Measurements from ENCODE around the gene DICER1.
"Not testable (repeated sequence)": the region's sequence is repeated elsewhere in the genome, so short reads cannot be mapped to it uniquely, and the experiment has no call there.

DICER1 gene

GRCh38 chr14:95185767-95186392 is 28.6 kb upstream of the DICER1 start:
- DNase-seq (ENCODE audit: low read depth in 2 of 2): no peak

- DNase-seq (ENCODE audit: low read depth in 2 of 2): no peak
These were observed 27.9 kb upstream of the DICER1 start for GRCh38 chr14:95185033-95185766.

GRCh38 chr14:95184413-95184790 is 27.1 kb upstream of the DICER1 start:
- no peak for DNase-seq (ENCODE audit: low read depth in 2 of 2)

GRCh38 chr14:95183532-95184412 is 26.4 kb upstream of the DICER1 start:
- DNase-seq (ENCODE audit: low read depth in 2 of 2): no peak

- no peak for DNase-seq (ENCODE audit: low read depth in 2 of 2)
These were observed 25.8 kb upstream of the DICER1 start for GRCh38 chr14:95183082-95183481.

GRCh38 chr14:95182379-95182778 is 25.1 kb upstream of the DICER1 start:
- no peak for DNase-seq (ENCODE audit: low read depth in 2 of 2)

- DNase-seq (ENCODE audit: low read depth in 2 of 2): no peak
These were observed 23.8 kb upstream of the DICER1 start for GRCh38 chr14:95180966-95181741.

GRCh38 chr14:95175670-95176069 is 18.3 kb upstream of the DICER1 start:
- not testable (repeated sequence) for DNase-seq (ENCODE audit: low read depth in 2 of 2)

- DNase-seq (ENCODE audit: low read depth in 2 of 2): no peak
These were observed 17.0 kb upstream of the DICER1 start for GRCh38 chr14:95174184-95174792.

GRCh38 chr14:95173518-95173917 is 16.2 kb upstream of the DICER1 start:
- no peak for DNase-seq (ENCODE audit: low read depth in 2 of 2)

GRCh38 chr14:95167177-95167576 is 9.8 kb upstream of the DICER1 start:
- no peak for DNase-seq (ENCODE audit: low read depth in 2 of 2)

GRCh38 chr14:95165517-95165916 is 8.2 kb upstream of the DICER1 start:
- DNase-seq (ENCODE audit: low read depth in 2 of 2): no peak

- no peak for DNase-seq (ENCODE audit: low read depth in 2 of 2)
These were observed 7.2 kb upstream of the DICER1 start for GRCh38 chr14:95164506-95164905.

GRCh38 chr14:95163666-95164065 is 6.3 kb upstream of the DICER1 start:
- DNase-seq (ENCODE audit: low read depth in 2 of 2): no peak

GRCh38 chr14:95163132-95163531 is 5.8 kb upstream of the DICER1 start:
- DNase-seq (ENCODE audit: low read depth in 2 of 2): no peak

GRCh38 chr14:95162641-95163040 is 5.3 kb upstream of the DICER1 start:
- no peak for DNase-seq (ENCODE audit: low read depth in 2 of 2)

- DNase-seq (ENCODE audit: low read depth in 2 of 2): no peak
These were observed 342 bp downstream of the DICER1 start for GRCh38 chr14:95157048-95157326.

- DNase-seq (ENCODE audit: low read depth in 2 of 2): no peak
These were observed 925 bp downstream of the DICER1 start for GRCh38 chr14:95156161-95157047.

- DNase-seq (ENCODE audit: low read depth in 2 of 2): no peak
These were observed 2.3 kb downstream of the DICER1 start for GRCh38 chr14:95155045-95155444.

GRCh38 chr14:95153866-95154265 is 3.5 kb downstream of the DICER1 start:
- no peak for DNase-seq (ENCODE audit: low read depth in 2 of 2)

- no peak for DNase-seq (ENCODE audit: low read depth in 2 of 2)
These were observed 5.8 kb downstream of the DICER1 start for GRCh38 chr14:95151561-95151960.
